Measurements from ENCODE around the gene ZNF81. TPM values are rescaled to one million over a fixed set of nuclear protein-coding genes. Genes with fewer than 3 reads are reported as not detected.
A peak's percentile ranks its signal among the peaks of the same experiment; 100 is the strongest.
"Not testable (repeated sequence)": the region's sequence is repeated elsewhere in the genome, so short reads cannot be mapped to it uniquely, and the experiment has no call there.

Gene ZNF81
- total and polyA plus RNA-seq, 2 donors (not counting 1 experiment from before 2014, with no cell fraction given), result 3.5 to 5.4 TPM

GRCh38 chrX:47958761-47959342 is 122.2 kb downstream of the ZNF81 start:
- no peak overlapping the region for H3K27ac ChIP-seq (ENCODE audit: insufficient read depth, low read length)
- DNase-seq (ENCODE audit: low read depth in 2 of 2), result no peak
- no peak overlapping the region for H3K4me3 ChIP-seq (replicated peaks in 1 of 4; ENCODE audit: control extremely low read depth in 1 of 4, insufficient read depth in 1 of 4, low read depth in 3 of 4, low read length in 4 of 4)
- H3K4me1 ChIP-seq (ENCODE audit: control insufficient read depth, extremely low read depth, insufficient read depth, low read length), result no peaks in the 10 kb centered on the region
- peak in 1 of 2 donors; percentile 2 for TF ChIP-seq CTCF (conservative IDR thresholded peaks at IDR 0.05 in 1 of 2, IDR thresholded peaks at IDR 0.05 in 1 of 2; ENCODE audit: low read depth in 1 of 2, low read length in 2 of 2)
- no peak for TF ChIP-seq EZH2 (IDR thresholded peaks at IDR 0.05; ENCODE audit: low read length, missing control alignments)
- H2AFZ ChIP-seq (ENCODE audit: low read length), result no peak overlapping the region
- no peaks in the 10 kb centered on the region for H3K79me2 ChIP-seq (ENCODE audit: control insufficient read depth, insufficient read depth, low read length)
- no peak overlapping the region for H3K9ac ChIP-seq (ENCODE audit: insufficient read depth, low read length)
- no peaks in the 10 kb centered on the region for H3K9me3 ChIP-seq (ENCODE audit: control insufficient read depth, insufficient read depth, low read depth, low read length)
- no peaks in the 10 kb centered on the region for H3K36me3 ChIP-seq (ENCODE audit: control insufficient read depth, insufficient read depth, low read length)
- no peak overlapping the region for H3K4me2 ChIP-seq (ENCODE audit: extremely low read depth, insufficient read depth, low read length)
- no peaks in the 10 kb centered on the region for H3K27me3 ChIP-seq (ENCODE audit: control insufficient read depth, insufficient read depth, low read length)
- H4K20me1 ChIP-seq (ENCODE audit: control insufficient read depth, extremely low read depth, insufficient read depth, low read length), result no peaks in the 10 kb centered on the region

- H3K9ac ChIP-seq (ENCODE audit: insufficient read depth, low read length), result no peak overlapping the region
- H3K9me3 ChIP-seq (ENCODE audit: control insufficient read depth, insufficient read depth, low read depth, low read length), result no peaks in the 10 kb centered on the region
- no peak overlapping the region for H3K4me2 ChIP-seq (ENCODE audit: extremely low read depth, insufficient read depth, low read length)
- no peak overlapping the region for H3K4me3 ChIP-seq (replicated peaks in 1 of 4; ENCODE audit: control extremely low read depth in 1 of 4, insufficient read depth in 1 of 4, low read depth in 3 of 4, low read length in 4 of 4)
- no peak for TF ChIP-seq EZH2 (IDR thresholded peaks at IDR 0.05; ENCODE audit: low read length, missing control alignments)
- no peak for TF ChIP-seq CTCF (conservative IDR thresholded peaks at IDR 0.05 in 1 of 2, IDR thresholded peaks at IDR 0.05 in 1 of 2; ENCODE audit: low read depth in 1 of 2, low read length in 2 of 2)
- no peak for DNase-seq (ENCODE audit: low read depth in 2 of 2)
- H4K20me1 ChIP-seq (ENCODE audit: control insufficient read depth, extremely low read depth, insufficient read depth, low read length), result no peaks in the 10 kb centered on the region
- H3K27me3 ChIP-seq (ENCODE audit: control insufficient read depth, insufficient read depth, low read length), result no peaks in the 10 kb centered on the region
- H3K27ac ChIP-seq (ENCODE audit: insufficient read depth, low read length), result no peak overlapping the region
- no peak overlapping the region for H2AFZ ChIP-seq (ENCODE audit: low read length)
- no peaks in the 10 kb centered on the region for H3K36me3 ChIP-seq (ENCODE audit: control insufficient read depth, insufficient read depth, low read length)
- H3K79me2 ChIP-seq (ENCODE audit: control insufficient read depth, insufficient read depth, low read length), result no peaks in the 10 kb centered on the region
- H3K4me1 ChIP-seq (ENCODE audit: control insufficient read depth, extremely low read depth, insufficient read depth, low read length), result no peaks in the 10 kb centered on the region
These were observed 123.7 kb downstream of the ZNF81 start for GRCh38 chrX:47960406-47960805.

- H3K4me2 ChIP-seq (ENCODE audit: extremely low read depth, insufficient read depth, low read length); H3K9me3 ChIP-seq (ENCODE audit: control insufficient read depth, insufficient read depth, low read depth, low read length); H3K79me2 ChIP-seq (ENCODE audit: control insufficient read depth, insufficient read depth, low read length); H3K4me1 ChIP-seq (ENCODE audit: control insufficient read depth, extremely low read depth, insufficient read depth, low read length); H3K27ac ChIP-seq (ENCODE audit: insufficient read depth, low read length); H3K27me3 ChIP-seq (ENCODE audit: control insufficient read depth, insufficient read depth, low read length); H4K20me1 ChIP-seq (ENCODE audit: control insufficient read depth, extremely low read depth, insufficient read depth, low read length); DNase-seq (ENCODE audit: low read depth in 2 of 2); H2AFZ ChIP-seq (ENCODE audit: low read length); H3K4me3 ChIP-seq (replicated peaks in 1 of 4; ENCODE audit: control extremely low read depth in 1 of 4, insufficient read depth in 1 of 4, low read depth in 3 of 4, low read length in 4 of 4); H3K36me3 ChIP-seq (ENCODE audit: control insufficient read depth, insufficient read depth, low read length); H3K9ac ChIP-seq (ENCODE audit: insufficient read depth, low read length): not testable (repeated sequence)
These were observed 125.1 kb downstream of the ZNF81 start for GRCh38 chrX:47961830-47962229.

GRCh38 chrX:47965526-47965925 is 128.8 kb downstream of the ZNF81 start:
- not testable (repeated sequence) for H2AFZ ChIP-seq (ENCODE audit: low read length); H3K79me2 ChIP-seq (ENCODE audit: control insufficient read depth, insufficient read depth, low read length); H3K27me3 ChIP-seq (ENCODE audit: control insufficient read depth, insufficient read depth, low read length); H3K27ac ChIP-seq (ENCODE audit: insufficient read depth, low read length); H3K4me1 ChIP-seq (ENCODE audit: control insufficient read depth, extremely low read depth, insufficient read depth, low read length); H4K20me1 ChIP-seq (ENCODE audit: control insufficient read depth, extremely low read depth, insufficient read depth, low read length); H3K4me2 ChIP-seq (ENCODE audit: extremely low read depth, insufficient read depth, low read length); H3K9me3 ChIP-seq (ENCODE audit: control insufficient read depth, insufficient read depth, low read depth, low read length); H3K36me3 ChIP-seq (ENCODE audit: control insufficient read depth, insufficient read depth, low read length); DNase-seq (ENCODE audit: low read depth in 2 of 2); H3K9ac ChIP-seq (ENCODE audit: insufficient read depth, low read length); H3K4me3 ChIP-seq (replicated peaks in 1 of 4; ENCODE audit: control extremely low read depth in 1 of 4, insufficient read depth in 1 of 4, low read depth in 3 of 4, low read length in 4 of 4)

All from fibroblast of lung (primary cell).